ENCODE measurements around the gene RECK. TPM values are rescaled to one million over a fixed set of nuclear protein-coding genes. Genes with fewer than 3 reads are reported as not detected.

The RECK gene
- total and polyA plus RNA-seq, 2 experiments from 2014 or later, result 127 to 165 TPM

DNA sequence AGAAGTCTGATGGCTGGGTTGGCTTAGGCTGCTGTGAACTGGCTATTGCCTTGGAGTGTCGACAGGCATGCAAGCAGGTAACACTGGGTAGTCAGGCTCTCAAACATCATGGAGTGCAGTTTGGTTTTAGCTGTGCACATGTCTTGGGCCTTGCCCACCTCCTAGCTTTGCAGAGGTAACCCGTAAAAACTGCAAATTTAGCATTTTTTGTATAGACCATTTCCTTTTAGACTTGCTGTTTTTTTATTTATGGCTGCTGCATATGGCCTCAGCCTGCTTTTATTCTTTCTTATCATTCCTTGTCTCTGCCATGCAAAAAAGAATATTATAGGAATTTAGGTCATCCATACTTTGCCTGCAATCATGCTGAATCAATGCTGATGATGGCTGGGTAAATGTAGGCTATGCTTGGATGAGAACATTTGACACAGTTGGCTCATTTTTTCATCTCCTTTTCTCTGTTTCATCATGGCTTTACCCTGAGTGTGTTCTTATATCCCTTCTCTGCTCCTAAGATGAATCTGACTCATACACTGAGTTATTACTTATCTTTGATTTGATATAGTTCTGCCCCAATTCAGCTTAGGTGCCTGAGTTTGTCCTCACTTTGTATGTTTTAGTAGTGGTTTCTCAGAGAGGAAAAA is 27.2 kb downstream of the RECK start:
- Histone ChIP-seq H2AFZ (no peak overlapping the region), H3K79me2 (ENCODE audit: insufficient read depth) (peaks cover 99% of the 10 kb centered on the region), H3K4me3 (0 out of 2 replicates have a peak overlapping the region, but pooled peaks have one; percentile 18), H3K4me1 (ENCODE audit: insufficient read depth) (peaks cover 25% of the 10 kb centered on the region), H3K27ac (peak overlapping the region; percentile 65), H3K9ac (no peak overlapping the region), H3K27me3 (replicated peaks; ENCODE audit: insufficient read depth) (no peaks in the 10 kb centered on the region), H3F3A (ENCODE audit: insufficient read depth) (peaks cover 91% of the 10 kb centered on the region), H3K36me3 (ENCODE audit: low read depth) (peaks cover 86% of the 10 kb centered on the region), H3K9me3 (ENCODE audit: low read depth) (no peaks in the 10 kb centered on the region), H4K20me1 (ENCODE audit: insufficient read depth) (peaks cover 11% of the 10 kb centered on the region; the same call in 1 of the 2 replicates), H3K4me2 (ENCODE audit: unreplicated experiment) (peak overlapping the region; percentile 32), H3K9me2 (ENCODE audit: insufficient read depth) (no peaks in the 10 kb centered on the region)
- peak; percentile 73 for DNase-seq
- WGBS, 2 experiments (ENCODE audit: low coverage in 1 of 2, low lambda C conversion rate in 2 of 2, missing lambda C conversion rate in 2 of 2), result 97 to 98% methylated on average over 2 of the region's 2 CpGs
- in situ Hi-C loops (cut with MboI), result no loop called here
- no peak for TF ChIP-seq EZH2phosphoT487 (IDR thresholded peaks at IDR 0.05; ENCODE audit: insufficient read depth, low read depth)
- TF ChIP-seq EZH2 (IDR thresholded peaks at IDR 0.05; ENCODE audit: insufficient read depth, poor library complexity, severe bottlenecking), result no peak

DNA sequence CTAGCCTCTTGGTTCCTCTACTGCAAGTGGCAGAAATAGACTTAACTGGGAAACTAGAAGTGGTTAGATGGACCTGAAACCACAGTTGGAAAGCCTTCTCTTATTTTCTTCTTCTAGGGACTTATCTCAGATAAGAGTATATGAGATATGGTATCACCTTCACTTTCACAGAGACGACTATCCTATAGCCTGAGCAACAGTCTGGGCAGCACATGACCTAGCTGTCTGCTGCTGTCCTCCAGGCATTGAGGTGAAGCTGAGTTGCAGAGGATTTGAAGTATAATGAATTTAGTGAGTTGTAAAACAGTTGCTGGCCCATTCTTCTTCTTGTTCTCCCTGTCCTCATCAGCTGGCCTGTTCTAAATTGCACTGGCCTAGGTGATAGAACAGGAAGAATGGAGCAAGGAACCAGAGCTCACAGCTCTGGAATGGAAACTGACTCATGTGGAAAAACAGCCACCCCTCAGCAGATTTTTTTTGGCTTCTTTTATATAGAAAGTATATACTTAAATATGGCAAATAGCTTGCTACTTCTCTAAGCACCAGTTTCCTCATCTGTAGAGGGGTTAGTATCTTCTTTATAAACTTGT is 27.8 kb downstream of the RECK start:
- peaks cover 99% of the 10 kb centered on the region for H3K79me2 ChIP-seq (ENCODE audit: insufficient read depth)
- in situ Hi-C loops (cut with MboI), result no loop called here
- peaks cover 25% of the 10 kb centered on the region for H3K4me1 ChIP-seq (ENCODE audit: insufficient read depth)
- 0 out of 2 replicates have a peak overlapping the region, but pooled peaks have one; percentile 18 for H3K4me3 ChIP-seq
- peaks cover 87% of the 10 kb centered on the region for H3K36me3 ChIP-seq (ENCODE audit: low read depth)
- peak overlapping the region; percentile 32 for H3K4me2 ChIP-seq (ENCODE audit: unreplicated experiment)
- no peaks in the 10 kb centered on the region for H3K9me2 ChIP-seq (ENCODE audit: insufficient read depth)
- TF ChIP-seq EZH2 (IDR thresholded peaks at IDR 0.05; ENCODE audit: insufficient read depth, poor library complexity, severe bottlenecking) (no peak), EZH2phosphoT487 (IDR thresholded peaks at IDR 0.05; ENCODE audit: insufficient read depth, low read depth) (no peak)
- H4K20me1 ChIP-seq (ENCODE audit: insufficient read depth), result peaks cover 11% of the 10 kb centered on the region; the same call in 1 of the 2 replicates
- no peaks in the 10 kb centered on the region for H3K27me3 ChIP-seq (replicated peaks; ENCODE audit: insufficient read depth)
- no peaks in the 10 kb centered on the region for H3K9me3 ChIP-seq (ENCODE audit: low read depth)
- no peak overlapping the region for H2AFZ ChIP-seq
- peak; percentile 78 for DNase-seq
- peak overlapping the region; percentile 65 for H3K27ac ChIP-seq
- WGBS, 2 experiments (ENCODE audit: low coverage in 1 of 2, low lambda C conversion rate in 2 of 2, missing lambda C conversion rate in 2 of 2), result 33 to 61% methylated on average over 1 of the region's 1 CpG
- peaks cover 95% of the 10 kb centered on the region for H3F3A ChIP-seq (ENCODE audit: insufficient read depth)
- H3K9ac ChIP-seq, result no peak overlapping the region

DNA sequence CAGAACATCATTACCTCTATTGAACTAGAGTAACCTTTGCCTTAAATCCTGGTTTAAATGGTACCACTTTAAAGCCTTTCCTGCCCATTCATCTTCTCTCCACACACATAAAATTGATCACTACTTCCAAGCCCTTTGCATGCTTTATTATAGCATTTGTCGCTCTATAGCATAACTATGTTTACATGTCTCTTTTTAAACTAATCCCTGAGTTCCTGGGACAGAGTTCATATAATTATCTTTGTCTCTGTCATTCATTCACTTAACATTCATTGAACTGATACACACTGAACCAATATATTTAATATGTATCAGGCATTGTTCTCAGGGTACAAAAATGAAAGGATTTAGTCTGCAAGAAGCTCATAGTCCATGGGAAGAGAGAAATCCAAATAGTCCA is 37.3 kb downstream of the RECK start:
- H3F3A ChIP-seq (ENCODE audit: insufficient read depth), result peaks cover 73% of the 10 kb centered on the region
- peak overlapping the region; percentile 41 for H3K27ac ChIP-seq
- in situ Hi-C loops (cut with MboI), result no loop called here
- WGBS, 2 experiments (ENCODE audit: low coverage in 1 of 2, low lambda C conversion rate in 2 of 2, missing lambda C conversion rate in 2 of 2), result 98 to 100% methylated on average over 1 of the region's 1 CpG
- H3K4me2 ChIP-seq (ENCODE audit: unreplicated experiment), result no peak overlapping the region
- no peak overlapping the region for H3K9ac ChIP-seq
- peaks cover 96% of the 10 kb centered on the region for H3K79me2 ChIP-seq (ENCODE audit: insufficient read depth)
- H2AFZ ChIP-seq, result no peak overlapping the region
- no peaks in the 10 kb centered on the region for H3K27me3 ChIP-seq (replicated peaks; ENCODE audit: insufficient read depth)
- no peaks in the 10 kb centered on the region for H3K9me3 ChIP-seq (ENCODE audit: low read depth)
- peaks cover 62% of the 10 kb centered on the region for H3K36me3 ChIP-seq (ENCODE audit: low read depth)
- no peaks in the 10 kb centered on the region for H3K9me2 ChIP-seq (ENCODE audit: insufficient read depth)
- H3K4me1 ChIP-seq (ENCODE audit: insufficient read depth), result peaks cover 22% of the 10 kb centered on the region
- no peak for DNase-seq
- H4K20me1 ChIP-seq (ENCODE audit: insufficient read depth), result no peaks in the 10 kb centered on the region
- no peak overlapping the region for H3K4me3 ChIP-seq
- no peak for TF ChIP-seq EZH2phosphoT487 (IDR thresholded peaks at IDR 0.05; ENCODE audit: insufficient read depth, low read depth)
- TF ChIP-seq EZH2 (IDR thresholded peaks at IDR 0.05; ENCODE audit: insufficient read depth, poor library complexity, severe bottlenecking), result no peak

DNA sequence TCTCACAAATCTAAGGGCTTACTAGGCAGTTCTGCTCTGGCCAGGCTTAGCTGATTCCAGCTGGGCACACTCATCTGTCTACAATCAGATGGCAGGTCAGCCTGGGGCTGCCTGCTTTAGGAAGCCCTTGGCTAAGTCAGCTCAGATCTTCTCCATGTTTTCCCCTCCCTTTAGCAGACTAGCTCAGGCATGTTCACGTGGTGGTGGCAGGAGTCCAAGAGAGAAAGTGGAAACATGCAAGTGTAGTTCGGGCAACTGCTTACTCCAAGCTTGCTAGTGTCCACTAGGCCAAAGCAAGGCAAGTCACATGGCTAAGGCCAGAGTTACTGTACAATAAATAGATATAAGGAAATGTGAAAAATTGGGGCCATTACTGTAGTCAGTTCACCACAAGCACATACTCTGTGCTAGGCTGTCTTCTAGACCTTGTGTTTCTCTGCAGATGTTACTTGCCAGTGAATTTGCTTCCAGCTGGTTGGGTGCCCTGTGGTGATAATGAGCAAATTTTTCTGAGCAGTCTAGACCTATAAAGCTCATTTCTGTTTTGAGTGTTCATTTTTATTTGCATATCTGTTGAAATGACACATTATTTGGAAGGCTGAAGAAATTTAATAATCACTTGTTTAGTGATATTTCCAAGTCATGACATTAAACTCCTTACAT is 38.3 kb downstream of the RECK start:
- Histone ChIP-seq H3K4me2 (ENCODE audit: unreplicated experiment) (peak overlapping the region; percentile 0), H2AFZ (no peak overlapping the region), H3K27me3 (replicated peaks; ENCODE audit: insufficient read depth) (no peaks in the 10 kb centered on the region), H3K9me2 (ENCODE audit: insufficient read depth) (no peaks in the 10 kb centered on the region), H3K79me2 (ENCODE audit: insufficient read depth) (peaks cover 96% of the 10 kb centered on the region), H3F3A (ENCODE audit: insufficient read depth) (peaks cover 73% of the 10 kb centered on the region), H3K27ac (peak overlapping the region; percentile 41), H3K4me3 (no peak overlapping the region), H3K36me3 (ENCODE audit: low read depth) (peaks cover 64% of the 10 kb centered on the region), H3K9ac (no peak overlapping the region), H3K9me3 (ENCODE audit: low read depth) (no peaks in the 10 kb centered on the region), H3K4me1 (ENCODE audit: insufficient read depth) (peaks cover 22% of the 10 kb centered on the region), H4K20me1 (ENCODE audit: insufficient read depth) (no peaks in the 10 kb centered on the region)
- 11 to 12% methylated on average over 2 of the region's 2 CpGs for WGBS, 2 experiments (ENCODE audit: low coverage in 1 of 2, low lambda C conversion rate in 2 of 2, missing lambda C conversion rate in 2 of 2)
- no peak for TF ChIP-seq EZH2 (IDR thresholded peaks at IDR 0.05; ENCODE audit: insufficient read depth, poor library complexity, severe bottlenecking)
- no peak for TF ChIP-seq EZH2phosphoT487 (IDR thresholded peaks at IDR 0.05; ENCODE audit: insufficient read depth, low read depth)
- in situ Hi-C loops (cut with MboI), result no loop called here
- peak; percentile 75 for DNase-seq
